ENCODE measurements around the gene ACOX1. TPM values are rescaled to one million over a fixed set of nuclear protein-coding genes. Genes with fewer than 3 reads are reported as not detected.

The ACOX1 gene
- total RNA-seq, 2 experiments from 2014 or later = 14.5 to 17.9 TPM

GRCh38 chr17:75894049-75894733, 84.8 kb downstream of the ACOX1 start:
- no peaks in the 10 kb centered on the region for H3K9me3 ChIP-seq (ENCODE audit: control insufficient read depth in 1 of 2, insufficient read depth in 1 of 2, low read length in 2 of 2)
- H3K27me3 Mint-ChIP-seq = no peaks in the 10 kb centered on the region
- H3K27ac Mint-ChIP-seq = peak overlapping the region; percentile 13
- TF ChIP-seq CTCF (IDR thresholded peaks at IDR 0.05) = no peak
- CTCF ChIA-PET = interaction anchor here (1.6 kb wide), 1 partner anchor 16 kb away, joined by 7 read pairs; the partner anchor contains the start of gene TRIM47
- no peak overlapping the region for H3K4me3 ChIP-seq (ENCODE audit: low read length)
- no peaks in the 10 kb centered on the region for H3K27me3 ChIP-seq (ENCODE audit: control insufficient read depth in 1 of 2, insufficient read depth in 2 of 2, low read length in 2 of 2)
- peaks cover 38% of the 10 kb centered on the region for H3K36me3 ChIP-seq (ENCODE audit: insufficient read depth, low read length)
- peaks cover 33% of the 10 kb centered on the region for H3K4me1 ChIP-seq (ENCODE audit: insufficient read depth, low read length)
- POLR2A ChIA-PET = interaction anchor here (1.7 to 3.5 kb wide), 2 partner anchors 19 to 39 kb away, joined by 6 to 74 read pairs; partner anchors contain the start of gene WBP2
- no peaks in the 10 kb centered on the region for H3K9me3 Mint-ChIP-seq
- ATAC-seq (ENCODE audit: poor library complexity) (no peak), DNase-seq (no peak)
- peak overlapping the region; percentile 76 for H3K4me3 Mint-ChIP-seq
- intact Hi-C loops (cut with DNase I, micrococcal nuclease) = no loop called here
- H3K27ac ChIP-seq (ENCODE audit: low read depth in 1 of 2, low read length in 2 of 2) = no peak overlapping the region
- peaks cover 25% of the 10 kb centered on the region for H3K4me1 Mint-ChIP-seq (ENCODE audit: low read depth)
- H3K36me3 Mint-ChIP-seq (ENCODE audit: low read depth) = peaks cover 31% of the 10 kb centered on the region

- no peaks in the 10 kb centered on the region for H3K27me3 ChIP-seq (ENCODE audit: control insufficient read depth in 1 of 2, insufficient read depth in 2 of 2, low read length in 2 of 2)
- H3K36me3 Mint-ChIP-seq (ENCODE audit: low read depth) = peaks cover 24% of the 10 kb centered on the region
- H3K27me3 Mint-ChIP-seq = no peaks in the 10 kb centered on the region
- DNase-seq (no peak), ATAC-seq (ENCODE audit: poor library complexity) (no peak)
- peaks cover 32% of the 10 kb centered on the region for H3K36me3 ChIP-seq (ENCODE audit: insufficient read depth, low read length)
- intact Hi-C loops (cut with DNase I, micrococcal nuclease) = no loop called here
- H3K9me3 ChIP-seq (ENCODE audit: control insufficient read depth in 1 of 2, insufficient read depth in 1 of 2, low read length in 2 of 2) = no peaks in the 10 kb centered on the region
- H3K9me3 Mint-ChIP-seq = no peaks in the 10 kb centered on the region
- H3K4me3 Mint-ChIP-seq = peak overlapping the region; percentile 76
- peaks cover 25% of the 10 kb centered on the region for H3K4me1 Mint-ChIP-seq (ENCODE audit: low read depth)
- no peak for TF ChIP-seq CTCF (IDR thresholded peaks at IDR 0.05)
- POLR2A ChIA-PET = interaction anchor here (1.7 kb wide), 1 partner anchor 18 kb away, joined by 6 read pairs; no protein-coding TSS in a partner anchor
- no peak overlapping the region for H3K27ac ChIP-seq (ENCODE audit: low read depth in 1 of 2, low read length in 2 of 2)
- no peak overlapping the region for H3K4me3 ChIP-seq (ENCODE audit: low read length)
- CTCF ChIA-PET = interaction anchor here (1.6 kb wide), 1 partner anchor 16 kb away, joined by 7 read pairs; the partner anchor contains the start of gene TRIM47
- H3K4me1 ChIP-seq (ENCODE audit: insufficient read depth, low read length) = peaks cover 33% of the 10 kb centered on the region
- peak overlapping the region; percentile 13 for H3K27ac Mint-ChIP-seq
Observed at GRCh38 chr17:75893305-75894048, 85.5 kb downstream of the ACOX1 start.

- Mint-ChIP-seq H3K36me3 (ENCODE audit: low read depth) (peaks cover 18% of the 10 kb centered on the region), H3K4me1 (ENCODE audit: low read depth) (peaks cover 24% of the 10 kb centered on the region), H3K9me3 (no peaks in the 10 kb centered on the region), H3K27ac (no peak overlapping the region), H3K4me3 (no peak overlapping the region), H3K27me3 (no peaks in the 10 kb centered on the region)
- intact Hi-C loops (cut with DNase I, micrococcal nuclease) = no loop called here
- ChIA-PET POLR2A (interaction anchor here (0.8 kb wide), 1 partner anchor 14 kb away, joined by 3 read pairs; the partner anchor contains the start of gene TRIM47), CTCF (interaction anchor here (0.6 to 1.6 kb wide), 2 partner anchors 10 to 15 kb away, joined by 3 to 7 read pairs; partner anchors contain the start of gene TRIM47)
- Histone ChIP-seq H3K36me3 (ENCODE audit: insufficient read depth, low read length) (peaks cover 24% of the 10 kb centered on the region), H3K4me3 (ENCODE audit: low read length) (no peak overlapping the region), H3K9me3 (ENCODE audit: control insufficient read depth in 1 of 2, insufficient read depth in 1 of 2, low read length in 2 of 2) (no peaks in the 10 kb centered on the region), H3K27me3 (ENCODE audit: control insufficient read depth in 1 of 2, insufficient read depth in 2 of 2, low read length in 2 of 2) (no peaks in the 10 kb centered on the region), H3K4me1 (ENCODE audit: insufficient read depth, low read length) (peaks cover 33% of the 10 kb centered on the region), H3K27ac (ENCODE audit: low read depth in 1 of 2, low read length in 2 of 2) (no peak overlapping the region)
- DNase-seq (no peak), ATAC-seq (ENCODE audit: poor library complexity) (no peak)
- TF ChIP-seq CTCF (IDR thresholded peaks at IDR 0.05) = no peak
Observed at GRCh38 chr17:75892556-75893224, 86.3 kb downstream of the ACOX1 start.

Measured in CD4-positive, alpha-beta T cell (primary cell).